ENCODE measurements around the gene BPIFA2. TPM values are rescaled to one million over a fixed set of nuclear protein-coding genes. Genes with fewer than 3 reads are reported as not detected.

Gene BPIFA2
- total and polyA plus RNA-seq, 2 donors (not counting 1 experiment from before 2014, with no cell fraction given) = not detected

DNA sequence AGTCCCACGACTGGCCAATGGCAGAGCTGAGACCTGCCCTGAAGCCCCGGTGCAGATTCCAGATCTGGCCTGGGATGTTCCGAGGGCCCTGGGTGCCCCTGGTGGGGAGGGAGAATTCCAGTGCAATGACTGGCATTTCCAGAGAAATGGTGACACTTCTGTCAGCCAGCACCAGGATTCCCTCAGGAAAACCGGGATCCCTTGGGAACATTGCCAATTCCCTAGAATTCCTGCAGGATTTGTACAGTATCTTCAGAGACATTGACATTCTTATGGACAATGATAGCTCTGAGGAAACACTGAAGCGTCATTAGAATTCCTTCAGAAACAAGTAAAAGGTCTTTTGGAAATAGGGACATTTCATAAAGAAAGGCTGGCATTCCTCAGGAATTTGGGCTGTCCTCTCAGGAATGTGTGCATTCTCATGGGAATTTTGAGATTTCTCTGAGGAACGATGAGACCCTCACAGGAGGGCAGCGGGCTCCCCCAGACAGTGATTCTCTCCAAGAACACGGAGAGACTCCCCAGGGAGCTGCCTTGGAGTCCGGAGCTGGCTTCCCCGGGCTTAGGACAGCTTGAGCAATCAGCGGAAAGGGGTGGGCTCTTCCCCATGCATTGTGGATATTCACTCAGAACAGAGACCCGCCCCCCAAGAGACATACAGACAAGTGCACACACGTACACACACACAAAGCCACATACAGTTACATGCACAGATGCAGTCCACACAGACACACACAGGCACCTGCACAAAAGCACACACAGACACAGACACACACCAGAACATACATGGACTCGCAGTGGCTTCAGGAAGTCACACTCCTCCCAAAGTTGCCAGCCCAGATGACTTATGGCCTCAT is 35.2 kb upstream of the BPIFA2 start:
- H3K9me3 ChIP-seq (ENCODE audit: control extremely low read depth in 1 of 3, control insufficient read depth in 2 of 3, insufficient read depth in 1 of 3, low read length in 2 of 3) = peaks cover 0 to 1% (median 0%) of the 10 kb centered on the region in 3 donors
- ChIA-PET POLR2A (no interaction called here), CTCF (no interaction called here)
- no peak overlapping the region for H3K27ac ChIP-seq (ENCODE audit: low read length in 2 of 2)
- no peaks in the 10 kb centered on the region for H3K9me3 Mint-ChIP-seq (ENCODE audit: insufficient read depth)
- no peak overlapping the region for H3K9ac ChIP-seq (ENCODE audit: low read length)
- peaks cover 0 to 2% (median 0%) of the 10 kb centered on the region in 4 experiments for H3K27me3 ChIP-seq (replicated peaks in 1 of 4; ENCODE audit: control extremely low read depth in 1 of 4, control insufficient read depth in 3 of 4, insufficient read depth in 4 of 4, low read length in 3 of 4)
- TF ChIP-seq CTCF (IDR thresholded peaks at IDR 0.05) (no peak), EZH2 (IDR thresholded peaks at IDR 0.05; ENCODE audit: borderline replicate concordance, insufficient read depth, low read depth, low read length, poor library complexity, severe bottlenecking) (no peak)
- H2AFZ ChIP-seq (ENCODE audit: insufficient read depth, low read depth, low read length, poor library complexity, severe bottlenecking) = no peak overlapping the region
- H3K79me2 ChIP-seq (ENCODE audit: control insufficient read depth, insufficient read depth, low read length) = no peaks in the 10 kb centered on the region
- WGBS (ENCODE audit: insufficient coverage) = 62% methylated on average over 13 of the region's 14 CpGs
- no peak overlapping the region for H3K4me3 ChIP-seq (ENCODE audit: control extremely low read depth in 1 of 5, extremely low read depth in 1 of 5, insufficient read depth in 1 of 5, low read depth in 2 of 5, low read length in 4 of 5)
- H3K4me1 Mint-ChIP-seq = no peaks in the 10 kb centered on the region
- intact Hi-C loops (cut with micrococcal nuclease) = no loop called here
- H3K36me3 ChIP-seq (replicated peaks in 1 of 2; ENCODE audit: control extremely low read depth in 1 of 2, control insufficient read depth in 1 of 2, extremely low read depth in 1 of 2, insufficient read depth in 2 of 2, low read length in 1 of 2) = no peaks in the 10 kb centered on the region
- DNase-seq (no peak), ATAC-seq (ENCODE audit: low read depth) (no peak)
- H3K27me3 Mint-ChIP-seq = peaks cover 24% of the 10 kb centered on the region
- no peak overlapping the region for H3K4me3 Mint-ChIP-seq
- no peaks in the 10 kb centered on the region for H4K20me1 ChIP-seq (ENCODE audit: control insufficient read depth, insufficient read depth, low read length, poor library complexity, severe bottlenecking)
- H3K27ac Mint-ChIP-seq = no peak overlapping the region
- H3K4me1 ChIP-seq (ENCODE audit: control insufficient read depth in 2 of 2, insufficient read depth in 2 of 2, low read length in 2 of 2) = no peaks in the 10 kb centered on the region
- H3K4me2 ChIP-seq (replicated peaks; ENCODE audit: low read depth, low read length, poor library complexity, severe bottlenecking) = no peak overlapping the region

DNA sequence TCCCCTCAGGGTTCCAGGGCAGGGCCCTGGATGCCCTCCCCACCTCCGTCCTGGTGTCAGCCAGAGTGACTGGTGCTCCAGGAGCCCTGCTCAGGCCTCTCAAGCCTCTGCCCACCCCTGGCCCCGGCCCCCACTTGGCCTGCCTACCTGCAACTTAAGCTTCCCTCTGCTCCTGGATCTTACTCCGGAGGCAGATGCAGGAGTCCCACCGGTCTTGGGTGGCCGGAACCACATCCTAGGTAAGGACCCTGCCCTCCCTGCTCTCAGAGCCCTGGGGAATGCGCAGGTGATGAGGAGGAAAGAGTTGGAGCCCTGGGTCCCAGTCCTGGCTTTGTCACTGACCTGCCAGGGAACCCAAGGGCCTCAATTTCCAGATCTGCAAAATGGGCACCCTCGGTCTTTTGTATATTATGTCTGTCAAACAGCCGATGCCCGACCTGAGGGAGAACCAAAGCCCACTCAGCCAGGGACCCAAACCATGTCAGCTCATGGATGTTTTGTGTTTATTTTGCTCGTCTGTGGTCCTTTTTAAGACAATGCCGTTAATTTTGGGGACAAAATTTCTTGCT is 34.5 kb upstream of the BPIFA2 start:
- no peak overlapping the region for H3K9ac ChIP-seq (ENCODE audit: low read length)
- no peak for TF ChIP-seq CTCF (IDR thresholded peaks at IDR 0.05)
- no peak for TF ChIP-seq EZH2 (IDR thresholded peaks at IDR 0.05; ENCODE audit: borderline replicate concordance, insufficient read depth, low read depth, low read length, poor library complexity, severe bottlenecking)
- intact Hi-C loops (cut with micrococcal nuclease) = no loop called here
- no peak overlapping the region for H3K4me3 ChIP-seq (ENCODE audit: control extremely low read depth in 1 of 5, extremely low read depth in 1 of 5, insufficient read depth in 1 of 5, low read depth in 2 of 5, low read length in 4 of 5)
- CTCF ChIA-PET = no interaction called here
- POLR2A ChIA-PET = no interaction called here
- no peaks in the 10 kb centered on the region for H4K20me1 ChIP-seq (ENCODE audit: control insufficient read depth, insufficient read depth, low read length, poor library complexity, severe bottlenecking)
- WGBS (ENCODE audit: insufficient coverage) = 83% methylated on average over 7 of the region's 11 CpGs
- no peak for ATAC-seq (ENCODE audit: low read depth)
- Mint-ChIP-seq H3K4me1 (no peaks in the 10 kb centered on the region), H3K4me3 (no peak overlapping the region), H3K27me3 (peaks cover 24% of the 10 kb centered on the region), H3K27ac (no peak overlapping the region), H3K9me3 (ENCODE audit: insufficient read depth) (no peaks in the 10 kb centered on the region)
- DNase-seq = no peak
- peaks cover 0 to 1% (median 0%) of the 10 kb centered on the region in 3 donors for H3K9me3 ChIP-seq (ENCODE audit: control extremely low read depth in 1 of 3, control insufficient read depth in 2 of 3, insufficient read depth in 1 of 3, low read length in 2 of 3)
- no peaks in the 10 kb centered on the region for H3K36me3 ChIP-seq (replicated peaks in 1 of 2; ENCODE audit: control extremely low read depth in 1 of 2, control insufficient read depth in 1 of 2, extremely low read depth in 1 of 2, insufficient read depth in 2 of 2, low read length in 1 of 2)
- H3K27ac ChIP-seq (ENCODE audit: low read length in 2 of 2) = no peak overlapping the region
- no peak overlapping the region for H2AFZ ChIP-seq (ENCODE audit: insufficient read depth, low read depth, low read length, poor library complexity, severe bottlenecking)
- peaks cover 0 to 2% (median 0%) of the 10 kb centered on the region in 4 experiments for H3K27me3 ChIP-seq (replicated peaks in 1 of 4; ENCODE audit: control extremely low read depth in 1 of 4, control insufficient read depth in 3 of 4, insufficient read depth in 4 of 4, low read length in 3 of 4)
- no peaks in the 10 kb centered on the region for H3K79me2 ChIP-seq (ENCODE audit: control insufficient read depth, insufficient read depth, low read length)
- no peak overlapping the region for H3K4me2 ChIP-seq (replicated peaks; ENCODE audit: low read depth, low read length, poor library complexity, severe bottlenecking)
- H3K4me1 ChIP-seq (ENCODE audit: control insufficient read depth in 2 of 2, insufficient read depth in 2 of 2, low read length in 2 of 2) = no peaks in the 10 kb centered on the region

Data from B cell (primary cell).